Body of pancreas (tissue), 4 donors: ENCODE data around the gene IL22RA1.

ENCODE experiments used
- POLR2A ChIP-seq, 3 donors: fragments of 450-650 bp; IDR thresholded peaks; one replicate each; pipeline ENCODE4 v1.6.1; 2016; ENCODE audit warnings: antibody characterized with exemption in 3 of 3, mild to moderate bottlenecking in 2 of 3
- TF ChIP-seq, protein P1 (sequence below), 7 experiments: fragments of 450-650 bp in 4 of 7; fragments of 200-600 bp in 3 of 7; sonication (generic) in 3 of 7; IDR thresholded peaks; one replicate each; pipeline ENCODE4 v1.5.1; 2016 to 2019; ENCODE audit warnings: antibody characterized with exemption in 7 of 7

GRCh38 chr1:24069817-24070216 is 73.1 kb downstream of the IL22RA1 start:
- TF ChIP-seq, protein P1, sequence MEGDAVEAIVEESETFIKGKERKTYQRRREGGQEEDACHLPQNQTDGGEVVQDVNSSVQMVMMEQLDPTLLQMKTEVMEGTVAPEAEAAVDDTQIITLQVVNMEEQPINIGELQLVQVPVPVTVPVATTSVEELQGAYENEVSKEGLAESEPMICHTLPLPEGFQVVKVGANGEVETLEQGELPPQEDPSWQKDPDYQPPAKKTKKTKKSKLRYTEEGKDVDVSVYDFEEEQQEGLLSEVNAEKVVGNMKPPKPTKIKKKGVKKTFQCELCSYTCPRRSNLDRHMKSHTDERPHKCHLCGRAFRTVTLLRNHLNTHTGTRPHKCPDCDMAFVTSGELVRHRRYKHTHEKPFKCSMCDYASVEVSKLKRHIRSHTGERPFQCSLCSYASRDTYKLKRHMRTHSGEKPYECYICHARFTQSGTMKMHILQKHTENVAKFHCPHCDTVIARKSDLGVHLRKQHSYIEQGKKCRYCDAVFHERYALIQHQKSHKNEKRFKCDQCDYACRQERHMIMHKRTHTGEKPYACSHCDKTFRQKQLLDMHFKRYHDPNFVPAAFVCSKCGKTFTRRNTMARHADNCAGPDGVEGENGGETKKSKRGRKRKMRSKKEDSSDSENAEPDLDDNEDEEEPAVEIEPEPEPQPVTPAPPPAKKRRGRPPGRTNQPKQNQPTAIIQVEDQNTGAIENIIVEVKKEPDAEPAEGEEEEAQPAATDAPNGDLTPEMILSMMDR (IDR thresholded peaks at IDR 0.05) = no peak
- TF ChIP-seq POLR2A (IDR thresholded peaks at IDR 0.05) = no peak
